ENCODE measurements around the gene SDC3.

SDC3 gene

DNA sequence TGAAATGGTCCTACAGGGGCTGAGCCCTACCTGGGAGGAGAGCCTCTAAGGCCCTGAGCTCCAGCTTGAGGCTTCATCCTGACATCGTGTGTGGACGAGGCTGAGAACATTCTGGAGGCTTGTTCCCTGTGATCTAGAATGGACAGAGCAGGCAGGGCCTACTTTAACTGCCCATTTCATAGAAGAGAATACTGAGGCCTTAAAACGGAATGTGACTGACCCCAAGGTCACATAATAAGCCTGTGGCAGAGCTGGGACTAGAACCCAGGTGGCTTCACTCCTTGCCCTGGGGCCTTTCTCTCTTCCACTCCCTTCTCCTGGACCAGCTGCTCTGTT lies 6.0 kb upstream of the SDC3 start:
- Mint-ChIP-seq H3K36me3 (ENCODE audit: low read depth) (no peaks in the 10 kb centered on the region), H3K9me3 (no peaks in the 10 kb centered on the region), H3K4me3 (no peak overlapping the region), H3K27ac (no peak overlapping the region), H3K4me1 (peaks cover 29% of the 10 kb centered on the region), H3K27me3 (ENCODE audit: low read depth, poor library complexity) (peaks cover 14% of the 10 kb centered on the region)
- DNase-seq, result no peak
- TF ChIP-seq, protein P1, sequence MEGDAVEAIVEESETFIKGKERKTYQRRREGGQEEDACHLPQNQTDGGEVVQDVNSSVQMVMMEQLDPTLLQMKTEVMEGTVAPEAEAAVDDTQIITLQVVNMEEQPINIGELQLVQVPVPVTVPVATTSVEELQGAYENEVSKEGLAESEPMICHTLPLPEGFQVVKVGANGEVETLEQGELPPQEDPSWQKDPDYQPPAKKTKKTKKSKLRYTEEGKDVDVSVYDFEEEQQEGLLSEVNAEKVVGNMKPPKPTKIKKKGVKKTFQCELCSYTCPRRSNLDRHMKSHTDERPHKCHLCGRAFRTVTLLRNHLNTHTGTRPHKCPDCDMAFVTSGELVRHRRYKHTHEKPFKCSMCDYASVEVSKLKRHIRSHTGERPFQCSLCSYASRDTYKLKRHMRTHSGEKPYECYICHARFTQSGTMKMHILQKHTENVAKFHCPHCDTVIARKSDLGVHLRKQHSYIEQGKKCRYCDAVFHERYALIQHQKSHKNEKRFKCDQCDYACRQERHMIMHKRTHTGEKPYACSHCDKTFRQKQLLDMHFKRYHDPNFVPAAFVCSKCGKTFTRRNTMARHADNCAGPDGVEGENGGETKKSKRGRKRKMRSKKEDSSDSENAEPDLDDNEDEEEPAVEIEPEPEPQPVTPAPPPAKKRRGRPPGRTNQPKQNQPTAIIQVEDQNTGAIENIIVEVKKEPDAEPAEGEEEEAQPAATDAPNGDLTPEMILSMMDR (IDR thresholded peaks at IDR 0.05), result no peak

DNA sequence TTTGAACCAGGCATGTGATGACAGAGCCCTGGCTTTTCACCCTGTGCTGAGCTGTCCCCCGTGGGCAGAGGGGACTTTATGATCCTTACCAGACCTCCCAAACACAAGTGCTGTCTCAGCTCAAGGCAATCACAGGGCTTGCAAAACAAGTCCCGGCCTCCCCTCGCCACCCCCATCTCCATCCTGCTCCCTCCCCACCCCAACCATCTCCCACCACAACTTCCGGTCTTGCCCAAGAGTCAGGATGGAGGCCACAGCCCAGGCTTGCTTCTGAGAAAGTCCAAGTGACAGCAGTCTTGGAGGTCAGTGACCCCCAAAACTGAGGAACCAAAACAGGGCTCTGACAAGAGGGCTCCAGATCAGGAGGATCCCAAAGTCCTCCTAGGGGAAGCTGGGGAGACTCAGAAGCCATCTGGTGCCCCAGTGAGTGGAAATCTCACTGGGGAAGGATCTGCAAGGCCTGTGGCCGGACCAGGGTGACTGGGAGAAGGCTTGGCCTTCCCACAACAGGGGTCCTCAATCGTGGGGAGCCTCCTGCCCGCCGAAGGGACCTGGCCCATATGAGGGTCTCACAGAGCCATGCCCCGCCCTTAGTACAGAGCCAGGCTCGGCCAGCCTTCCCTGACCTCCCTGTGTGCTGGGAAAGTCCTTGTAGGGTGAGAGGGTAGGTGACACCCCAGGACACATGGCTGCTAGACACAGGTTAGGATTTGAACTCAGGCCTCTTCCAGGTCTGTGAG lies 4.5 kb upstream of the SDC3 start:
- DNase-seq, result no peak

DNA sequence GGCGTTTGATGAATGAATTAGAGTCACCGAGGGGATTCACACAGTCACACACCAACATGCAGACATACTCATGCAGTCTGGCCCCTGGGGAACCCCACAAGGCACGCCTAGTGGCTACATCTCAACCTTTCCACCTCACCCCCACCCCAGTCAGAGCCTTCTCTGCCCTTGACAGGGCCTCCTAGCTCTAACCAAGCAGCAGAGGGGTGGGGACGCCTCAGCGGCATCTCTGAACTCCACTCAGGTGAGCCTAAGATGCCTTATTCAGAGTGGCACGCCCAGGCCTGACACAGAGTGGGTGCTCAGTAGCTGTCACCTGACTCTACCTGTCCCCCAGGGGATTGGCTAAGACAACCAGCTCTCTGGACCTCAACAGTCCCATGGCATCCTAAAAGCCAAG lies 3.7 kb upstream of the SDC3 start:
- Mint-ChIP-seq H3K27ac (no peak overlapping the region), H3K4me3 (no peak overlapping the region), H3K36me3 (ENCODE audit: low read depth) (no peaks in the 10 kb centered on the region), H3K27me3 (ENCODE audit: low read depth, poor library complexity) (peaks cover 24% of the 10 kb centered on the region), H3K9me3 (no peaks in the 10 kb centered on the region), H3K4me1 (peaks cover 33% of the 10 kb centered on the region)
- DNase-seq, result no peak
- TF ChIP-seq, protein P1 (IDR thresholded peaks at IDR 0.05), result no peak

More for the DNA sequence above, 4.5 kb upstream of the SDC3 start:
- TF ChIP-seq, protein P1 (IDR thresholded peaks at IDR 0.05), result no peak
- Mint-ChIP-seq H3K36me3 (ENCODE audit: low read depth) (no peaks in the 10 kb centered on the region), H3K9me3 (no peaks in the 10 kb centered on the region), H3K27me3 (ENCODE audit: low read depth, poor library complexity) (peaks cover 18% of the 10 kb centered on the region), H3K4me1 (peaks cover 35% of the 10 kb centered on the region), H3K27ac (peak overlapping the region; percentile 54), H3K4me3 (no peak overlapping the region)

DNA sequence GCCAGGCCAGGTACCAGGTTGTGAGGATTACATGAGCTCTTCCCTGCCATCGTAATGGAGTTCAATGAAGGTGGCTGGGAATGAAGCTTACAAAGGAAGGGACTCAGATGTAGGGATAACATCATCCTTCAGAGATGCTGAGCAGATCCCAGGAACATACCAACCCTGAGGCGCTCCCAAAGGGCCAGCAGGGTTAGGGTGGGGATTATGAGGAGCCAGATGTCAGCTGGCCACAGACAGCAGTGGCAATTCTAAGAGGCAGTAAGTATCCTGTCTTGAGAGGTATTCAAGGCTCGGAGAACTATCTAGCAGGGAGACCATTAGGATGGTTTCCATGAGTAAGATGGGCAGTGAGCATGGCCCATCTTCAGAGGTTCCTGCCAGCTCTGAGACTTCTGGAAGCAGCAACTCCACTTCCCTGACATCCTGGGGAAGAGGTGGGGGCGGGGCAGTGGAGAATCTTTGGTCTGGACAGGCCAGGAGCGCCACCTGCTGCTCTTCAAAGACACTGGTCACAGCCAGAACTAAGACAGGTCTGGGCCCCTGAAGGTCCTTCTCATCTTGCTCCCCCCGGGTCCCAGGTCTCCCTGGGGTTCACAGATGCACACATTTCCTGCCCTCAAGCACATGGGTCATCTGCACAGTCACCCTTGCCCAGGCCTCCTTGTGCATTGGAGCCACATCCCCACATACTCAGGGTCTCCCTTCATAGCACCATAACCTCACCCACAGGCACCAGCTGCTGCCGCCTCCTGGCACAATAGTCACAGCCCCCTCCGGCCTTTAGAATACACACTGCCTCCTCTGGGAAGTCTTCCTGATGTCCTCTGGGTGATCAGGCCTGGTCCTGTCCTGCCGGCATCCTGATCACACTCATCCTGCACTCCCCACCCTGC lies 2.7 kb upstream of the SDC3 start:
- Mint-ChIP-seq H3K4me3 (no peak overlapping the region), H3K9me3 (no peaks in the 10 kb centered on the region), H3K27ac (no peak overlapping the region), H3K36me3 (ENCODE audit: low read depth) (no peaks in the 10 kb centered on the region), H3K27me3 (ENCODE audit: low read depth, poor library complexity) (peaks cover 28% of the 10 kb centered on the region), H3K4me1 (peaks cover 39% of the 10 kb centered on the region)
- TF ChIP-seq, protein P1 (IDR thresholded peaks at IDR 0.05), result peak; percentile 77
- peak; percentile 90 for DNase-seq

DNA sequence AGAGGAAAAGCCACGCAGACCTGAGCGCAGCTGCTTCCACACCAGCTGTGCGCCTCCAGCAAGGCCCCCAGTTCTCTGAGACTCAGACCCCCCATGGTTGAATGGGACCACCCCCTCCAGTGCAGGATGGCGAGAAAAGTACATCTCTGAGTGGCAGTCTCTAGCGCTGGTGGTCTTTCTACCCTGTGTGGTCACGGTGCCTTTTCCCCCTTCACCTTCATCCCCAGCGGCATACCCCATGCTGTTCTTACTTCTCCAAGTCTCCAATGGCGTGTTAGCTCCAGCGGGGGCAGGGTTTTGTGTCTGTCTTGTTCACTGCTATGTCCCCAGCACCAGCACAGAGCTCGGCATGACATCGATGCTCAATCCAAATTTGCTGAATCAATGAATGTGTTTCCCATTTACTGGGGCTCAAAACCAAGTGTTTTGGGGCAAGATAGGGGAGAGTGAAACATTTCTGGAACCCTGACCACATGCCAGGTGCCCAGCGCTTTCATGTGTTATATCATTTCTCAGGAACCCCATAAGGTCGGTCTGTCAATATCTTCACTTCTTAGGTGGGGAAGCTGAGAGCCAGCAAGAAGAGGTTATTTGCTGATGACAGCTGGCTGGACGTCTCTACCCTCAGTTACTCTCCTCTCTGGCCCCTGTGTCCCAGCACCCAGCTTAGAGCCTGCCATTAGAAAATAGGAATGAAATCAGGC lies 959 bp upstream of the SDC3 start:
- Mint-ChIP-seq H3K27me3 (ENCODE audit: low read depth, poor library complexity) (peaks cover 37% of the 10 kb centered on the region), H3K4me3 (peak overlapping the region; percentile 84), H3K9me3 (no peaks in the 10 kb centered on the region), H3K4me1 (peaks cover 52% of the 10 kb centered on the region), H3K36me3 (ENCODE audit: low read depth) (no peaks in the 10 kb centered on the region), H3K27ac (no peak overlapping the region)
- DNase-seq, result no peak
- TF ChIP-seq, protein P1 (IDR thresholded peaks at IDR 0.05), result no peak

Data from nephron progenitor cell (in vitro differentiated cells).